GM19463 (cell line): ENCODE results near the gene KCNQ1.

Experiments
- ATAC-seq: cut with Tn5 transposase; IDR thresholded peaks from one replicate; pipeline ENCODE4 v1.9.1; 2021; ENCODE audit warnings: mild to moderate bottlenecking, moderate library complexity; ENCODE audit not compliant: unreplicated experiment

Gene KCNQ1

GRCh38 chr11:2752204-2752770, 307.5 kb downstream of the KCNQ1 start:
- ATAC-seq, result no peak

DNA sequence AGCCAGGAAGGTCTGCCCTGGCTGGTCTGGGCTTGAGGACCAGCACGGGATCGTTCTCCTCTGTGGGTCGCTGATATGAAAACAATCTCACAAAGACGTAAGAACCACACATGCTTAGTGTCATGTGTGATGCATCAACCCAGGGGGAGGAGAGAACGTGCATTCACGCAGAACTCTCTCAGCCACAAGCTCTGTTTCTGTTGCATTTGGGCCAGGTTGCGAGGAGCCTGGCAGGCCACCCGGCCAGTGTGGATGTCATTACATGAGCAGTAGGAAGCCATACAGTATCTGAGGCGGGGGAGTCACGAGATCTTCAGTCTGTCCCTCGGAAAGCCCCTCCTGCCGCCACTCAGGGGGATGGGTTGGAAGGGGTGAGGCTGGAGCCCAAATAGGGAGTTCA, 308.1 kb downstream of the KCNQ1 start:
- ATAC-seq, result no peak

DNA sequence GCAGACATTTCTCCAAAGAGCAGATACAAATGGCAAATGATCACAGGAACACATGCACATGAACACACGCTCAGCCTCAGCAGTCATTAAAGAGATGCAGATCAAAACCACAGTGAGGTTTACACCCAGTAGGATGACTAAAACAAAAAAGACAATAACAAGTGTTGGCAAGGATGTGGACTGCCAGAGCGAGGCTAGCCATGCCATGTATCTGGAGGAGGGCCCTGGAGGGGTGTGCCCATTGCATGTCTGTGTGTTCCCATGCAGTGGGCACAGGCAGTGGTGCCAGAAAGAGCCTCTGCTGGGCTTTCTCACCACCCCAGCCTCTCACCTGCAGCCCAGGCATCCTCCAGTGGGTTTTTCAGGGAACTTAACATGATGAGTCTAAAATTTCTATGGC, 309.2 kb downstream of the KCNQ1 start:
- no peak for ATAC-seq

DNA sequence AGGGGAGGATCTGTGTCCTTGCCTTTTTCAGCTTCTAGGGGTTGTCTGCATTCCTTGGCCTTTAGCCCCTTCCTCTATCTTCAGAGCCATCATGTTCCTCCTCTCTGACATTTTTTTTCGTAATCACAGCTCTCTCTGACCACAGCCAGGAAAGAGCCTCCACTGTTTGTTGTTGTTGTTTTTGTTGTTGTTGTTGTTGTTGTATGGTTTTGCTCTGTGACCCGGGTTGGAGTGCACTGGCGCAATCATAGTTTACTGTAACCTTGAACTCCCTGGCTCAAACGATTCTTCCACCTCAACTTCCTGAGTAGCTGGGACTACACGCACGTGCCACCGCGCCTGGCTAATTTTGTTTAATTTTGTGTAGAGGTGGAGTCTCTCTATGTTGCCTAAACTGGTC, 310.3 kb downstream of the KCNQ1 start:
- ATAC-seq, result no peak

GRCh38 chr11:2758751-2759150, 313.9 kb downstream of the KCNQ1 start:
- no peak for ATAC-seq

DNA sequence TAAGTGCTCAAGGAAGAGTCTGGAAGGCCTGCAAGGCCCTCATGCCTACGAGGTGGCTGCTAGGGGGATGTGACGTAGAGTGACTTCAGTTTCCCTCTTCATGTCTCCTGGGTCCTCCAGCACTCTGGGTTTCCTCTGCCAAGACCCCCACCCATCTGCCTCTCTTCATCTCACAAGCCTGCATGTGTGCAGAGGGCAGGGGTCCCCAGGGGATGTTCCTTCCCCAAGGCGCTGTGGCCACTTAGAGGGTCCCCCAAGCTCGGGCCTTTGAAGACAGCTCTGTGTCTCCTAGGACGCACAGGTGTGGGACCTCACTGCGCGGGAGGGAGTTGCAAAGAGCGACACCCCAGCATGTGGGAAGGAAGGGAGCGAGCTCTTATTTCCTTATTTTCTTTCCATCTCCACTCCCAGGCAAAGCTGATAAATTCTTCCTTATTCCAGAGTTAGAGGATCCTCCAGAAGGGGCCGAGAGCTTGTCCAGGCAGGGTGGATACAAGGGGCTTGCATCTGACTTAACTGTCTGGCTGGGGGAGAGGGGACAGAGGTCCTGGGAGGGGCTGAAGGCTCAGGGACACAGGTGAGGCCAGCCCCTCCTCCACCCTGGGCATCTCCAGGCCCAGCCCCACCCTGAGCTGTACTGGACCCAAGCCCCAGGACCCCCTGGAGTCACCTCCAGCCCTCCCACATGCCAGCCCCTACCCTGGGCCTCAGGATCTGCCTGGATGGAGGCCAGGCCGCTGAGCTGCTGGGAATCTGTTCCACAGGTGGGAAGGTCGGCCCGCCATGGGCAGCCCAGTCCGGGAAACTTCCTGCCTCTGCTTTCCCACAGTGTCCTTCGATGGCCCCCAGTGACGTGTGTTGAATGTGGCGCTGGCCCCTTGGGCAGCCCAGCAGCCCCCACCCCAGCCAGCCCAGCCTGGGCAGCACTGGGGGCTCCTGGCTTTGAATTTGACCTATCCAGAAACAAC, 314.7 kb downstream of the KCNQ1 start:
- ATAC-seq, result no peak

GRCh38 chr11:2760196-2760871, 315.5 kb downstream of the KCNQ1 start:
- ATAC-seq, result no peak

DNA sequence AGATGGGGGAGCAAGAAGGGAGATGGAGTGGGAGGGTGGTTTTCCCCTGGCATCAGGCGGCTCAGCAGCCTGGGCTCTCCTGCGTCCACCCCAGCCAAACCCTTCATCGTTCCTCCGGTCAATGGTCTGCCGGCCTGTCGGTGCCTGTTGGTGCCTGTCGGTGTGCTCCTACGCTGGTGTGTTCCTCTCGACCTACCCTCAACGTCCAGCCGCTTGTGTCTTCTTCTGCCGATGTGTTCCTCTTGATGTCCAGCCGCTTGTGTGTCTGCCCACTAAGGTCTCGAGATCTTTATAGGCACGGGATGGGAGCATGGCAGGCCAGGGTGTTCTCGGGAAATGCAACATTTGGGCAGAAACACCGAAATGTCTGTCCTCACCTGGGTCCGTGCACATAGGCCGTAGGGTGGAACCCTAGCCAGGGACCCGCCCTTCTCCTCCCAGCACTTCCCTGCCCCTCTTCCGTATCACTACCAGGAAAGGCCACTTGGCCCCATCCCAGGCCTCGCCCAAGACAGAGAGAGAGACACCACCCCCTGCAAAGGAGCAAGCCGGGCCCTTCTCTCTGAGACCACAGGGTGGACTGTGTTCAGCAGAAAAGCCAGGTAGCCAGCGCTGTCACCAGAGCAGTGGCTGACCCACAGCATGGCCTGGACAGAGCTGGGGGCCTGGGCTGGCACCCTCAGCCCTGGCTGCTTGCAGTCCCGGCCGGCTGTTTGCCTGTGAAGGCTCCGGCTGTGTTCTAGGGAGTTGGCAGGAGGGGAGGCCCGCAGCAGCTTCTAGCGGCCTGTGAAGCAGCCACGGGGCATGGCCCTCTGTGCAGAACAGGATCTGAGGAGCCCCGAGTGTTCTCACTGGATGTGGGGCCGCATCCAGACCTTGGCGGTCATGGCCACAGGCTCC, 316.6 kb downstream of the KCNQ1 start:
- ATAC-seq, result no peak

GRCh38 chr11:2762031-2762380, 317.2 kb downstream of the KCNQ1 start:
- no peak for ATAC-seq

- ATAC-seq, result no peak
Measured at GRCh38 chr11:2762451-2762850, 317.6 kb downstream of the KCNQ1 start.

- ATAC-seq, result no peak
Measured at GRCh38 chr11:2763984-2764383, 319.2 kb downstream of the KCNQ1 start.

DNA sequence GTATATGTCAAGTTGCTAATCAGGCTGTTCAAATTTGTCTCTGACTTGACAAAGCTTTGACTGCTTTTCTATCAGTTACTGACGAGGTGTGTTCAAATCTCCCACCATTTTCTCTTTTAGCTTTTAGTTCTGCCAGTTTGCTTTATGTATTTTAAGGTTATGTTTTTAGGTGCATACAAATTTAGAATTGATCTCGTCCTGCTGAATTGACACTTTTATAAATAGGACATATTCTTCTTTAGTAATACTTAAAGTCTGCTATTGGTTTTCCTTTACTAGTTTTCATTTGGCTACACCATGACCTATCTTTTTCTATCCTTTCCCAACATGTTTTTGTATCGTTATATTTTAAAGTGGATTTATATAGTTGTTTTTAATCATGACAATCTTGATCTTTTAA, 320.7 kb downstream of the KCNQ1 start:
- no peak for ATAC-seq

GRCh38 chr11:2766166-2766565, 321.4 kb downstream of the KCNQ1 start:
- ATAC-seq, result no peak

DNA sequence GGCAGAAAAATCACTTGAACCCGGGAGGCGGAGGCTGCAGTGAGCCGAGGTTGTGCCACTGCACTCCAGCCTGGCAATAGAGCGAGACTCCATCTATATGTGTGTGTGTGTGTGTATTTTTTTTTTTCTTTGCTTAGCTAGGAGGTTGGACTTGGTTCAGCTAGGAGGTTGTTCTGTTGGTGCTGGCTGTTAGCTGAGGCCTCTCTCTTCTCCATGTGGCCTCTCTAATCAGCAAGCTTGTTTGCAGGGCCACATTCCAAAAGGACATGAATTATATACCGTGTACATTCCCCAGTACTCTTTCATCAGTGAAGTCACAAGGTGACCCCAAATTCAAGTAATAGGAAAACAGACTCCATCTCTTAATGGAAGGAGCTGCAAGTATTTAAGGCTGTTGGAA, 322.3 kb downstream of the KCNQ1 start:
- ATAC-seq, result no peak

DNA sequence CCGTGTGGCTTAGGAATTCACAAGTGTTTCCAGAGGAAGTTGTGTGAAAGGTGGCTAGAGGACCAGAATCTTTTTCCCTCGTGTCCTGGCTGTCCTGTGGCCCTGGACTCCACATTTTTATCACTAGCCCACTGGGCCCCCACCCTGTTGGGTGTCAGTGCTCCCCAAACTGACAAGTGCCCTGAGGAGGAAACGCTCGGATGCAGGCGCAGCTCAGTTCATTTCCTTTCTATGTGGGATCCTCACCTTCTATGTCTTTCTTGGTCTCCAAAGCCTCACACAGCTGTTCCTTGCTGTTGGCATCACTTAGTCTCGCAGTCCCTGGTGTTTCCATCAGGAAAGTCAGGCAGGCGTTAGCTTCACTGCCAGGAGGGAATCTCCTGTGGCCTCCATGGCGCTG, 323.0 kb downstream of the KCNQ1 start:
- ATAC-seq, result no peak

DNA sequence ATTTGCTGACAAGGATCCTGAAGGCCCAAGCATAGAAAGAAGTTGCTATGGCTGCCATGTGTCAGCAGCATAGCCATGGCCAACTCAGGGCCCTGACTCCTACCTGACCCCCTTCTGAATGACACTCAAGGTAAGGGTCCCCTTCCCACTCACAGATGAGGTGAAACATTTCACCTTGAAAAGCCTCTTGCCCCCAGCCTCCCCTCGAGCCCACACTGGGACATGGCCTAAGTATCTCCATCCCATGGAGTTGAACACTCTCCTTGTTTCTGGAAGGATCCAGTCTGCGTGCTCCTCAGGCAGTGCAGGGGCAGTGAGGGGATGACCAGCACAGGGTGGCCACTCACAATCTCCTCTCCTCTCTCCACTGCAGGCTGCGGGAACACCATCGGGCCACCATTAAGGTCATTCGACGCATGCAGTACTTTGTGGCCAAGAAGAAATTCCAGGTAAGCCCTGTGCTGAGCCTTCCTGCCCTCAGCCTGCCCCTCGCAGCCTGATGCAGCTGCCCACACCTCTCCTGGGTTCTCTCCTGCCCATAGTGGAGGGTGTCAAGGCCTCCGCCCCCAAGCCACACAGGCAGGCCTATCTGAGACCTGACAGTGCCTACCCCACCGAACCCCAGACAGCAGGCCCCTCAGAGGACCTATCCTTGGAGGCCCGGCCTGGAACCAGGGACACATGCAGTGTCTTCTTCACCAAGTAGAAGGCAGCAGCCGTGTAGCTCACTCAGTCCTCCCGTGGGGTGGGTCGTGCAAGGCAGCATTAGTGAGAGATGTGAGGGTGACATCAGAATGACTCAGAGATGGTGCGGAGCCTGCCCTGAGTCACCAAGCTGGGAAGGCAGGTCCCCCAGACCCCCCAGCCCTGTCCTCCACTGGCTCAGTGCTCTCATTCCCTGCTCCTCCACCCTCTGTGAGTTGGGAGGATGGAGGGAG, 323.9 kb downstream of the KCNQ1 start:
- ATAC-seq, result no peak

DNA sequence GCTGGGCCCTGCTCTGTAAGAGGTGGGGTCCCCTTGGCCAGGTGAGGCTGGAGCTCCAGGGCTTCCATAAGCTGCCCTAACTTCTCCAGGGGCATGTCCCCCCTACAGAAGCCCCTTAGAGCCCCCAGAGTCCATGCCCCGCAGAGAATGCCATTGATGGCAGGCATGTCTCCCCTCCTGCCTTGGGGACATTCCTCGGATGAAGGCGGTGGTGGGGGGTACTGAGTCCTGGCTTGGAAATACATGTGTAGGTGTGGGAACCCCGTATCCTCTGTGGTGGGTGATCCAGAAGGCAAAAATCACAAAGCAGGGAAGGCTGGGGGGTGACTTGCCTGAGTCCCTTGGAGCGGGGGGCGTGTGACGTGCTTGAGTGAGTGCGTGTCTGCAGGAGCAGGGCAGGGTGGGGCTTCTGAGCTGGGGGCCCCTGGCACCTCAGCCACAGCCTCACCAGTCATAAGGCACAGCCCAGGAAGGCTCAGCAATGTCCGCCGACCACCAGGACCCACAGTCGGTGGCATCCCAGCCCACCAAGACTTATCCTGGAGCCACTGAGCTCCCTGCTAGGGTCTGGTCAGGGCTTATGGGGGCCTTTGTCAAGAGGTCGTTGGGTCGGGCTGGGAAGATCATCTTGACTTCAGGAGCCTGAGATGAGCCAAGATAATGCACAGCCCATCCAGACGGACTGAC, 324.7 kb downstream of the KCNQ1 start:
- no peak for ATAC-seq

DNA sequence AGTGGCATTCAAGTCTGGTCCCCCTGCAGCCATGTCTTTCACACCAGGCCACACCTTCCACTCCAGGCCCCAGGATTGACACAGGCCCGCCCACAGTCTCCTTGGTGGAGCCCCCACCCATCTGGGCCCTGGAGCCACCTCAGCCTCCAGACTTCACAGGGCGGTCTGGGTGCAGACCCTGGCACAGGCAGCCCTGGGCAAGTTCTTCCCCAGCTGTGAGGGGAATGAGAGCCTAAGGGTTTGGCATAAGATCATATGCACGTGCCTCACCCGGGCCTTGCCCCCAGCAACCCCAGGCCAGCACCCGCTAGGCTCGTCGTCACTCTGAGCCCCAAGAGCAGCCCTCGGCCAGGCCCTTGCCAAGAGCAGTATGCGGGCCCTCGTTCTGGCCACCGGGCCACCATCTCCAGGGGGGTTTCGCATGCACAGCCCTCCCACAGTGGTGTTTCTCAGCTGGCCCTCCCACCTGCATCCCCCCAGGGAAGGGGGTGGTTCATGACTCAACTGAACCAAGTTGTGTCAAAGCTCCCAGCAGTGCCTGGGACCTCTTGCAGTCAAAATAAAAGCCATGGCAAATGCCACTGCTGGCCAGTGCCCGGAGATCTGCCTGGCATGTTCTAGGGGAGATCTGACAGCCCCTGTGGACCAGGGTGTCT, 325.4 kb downstream of the KCNQ1 start:
- ATAC-seq, result no peak
